A549 (cell line): Measurements from ENCODE around the gene SOD2. TPM values are rescaled to one million over a fixed set of nuclear protein-coding genes. Genes with fewer than 3 reads are reported as not detected.
"Not testable (repeated sequence)": the region's sequence is repeated elsewhere in the genome, so short reads cannot be mapped to it uniquely, and the experiment has no call there.

Source experiments
- ATAC-seq, 2 experiments: fragments of 200-7000 bp in 1 of 2; fragments of >200 bp in 1 of 2; cut with Nextera tagmentation in 1 of 2; cut with Tn5 transposase in 1 of 2; 3 replicates each; pipeline versions ENCODE4 v1.8.0 to v1.9.1; 2018 to 2020; ENCODE audit warnings: mild to moderate bottlenecking in 1 of 2, moderate library complexity in 1 of 2
- CTCF ChIA-PET: fragments of 300-600 bp; sonication (Branson Sonifier 250); formaldehyde crosslinking; extraction: SDS; loops from one replicate; lab custom pipeline; 2021; ENCODE audit warnings: antibody characterized with exemption, inconsistent platforms; lab: Yijun Ruan, JAX
- POLR2A ChIA-PET: fragments of 350-600 bp; formaldehyde crosslinking; extraction: SDS; loops from one replicate; lab custom pipeline; 2021; ENCODE audit warnings: antibody characterized with exemption, inconsistent platforms; lab: Yijun Ruan, JAX
- DNase-seq, 2 experiments: peaks; one replicate each; pipeline versions ENCODE4 v3.0.0 to v3.0.0-alpha.2; 2011 to 2016; ENCODE audit warnings: low read depth in 1 of 2, low spot score in 1 of 2
- FAIRE-seq: peaks from 2 replicates; lab custom pipeline; 2011; peaks lifted over from hg19 to GRCh38; lab: Jason Lieb, UNC
- H3K27ac ChIP-seq, 2 experiments: fragments of >200 bp; sonication (Bioruptor Twin); formaldehyde crosslinking; 3 replicates each; pipeline ENCODE4 v1.5.1; 2016 to 2017
- H3K4me1 ChIP-seq: fragments of >200 bp; sonication (Bioruptor Twin); formaldehyde crosslinking; 3 replicates; pipeline ENCODE4 v1.6.1; 2016
- H3K4me2 ChIP-seq: fragments of >200 bp; sonication (Bioruptor Twin); formaldehyde crosslinking; 3 replicates; pipeline ENCODE4 v1.6.1; 2016
- H3K4me3 ChIP-seq: fragments of >200 bp; sonication (Bioruptor Twin); formaldehyde crosslinking; 3 replicates; pipeline ENCODE4 v1.5.1; 2016
- H3K9me3 ChIP-seq: fragments of >200 bp; sonication (Bioruptor Twin); formaldehyde crosslinking; 3 replicates; pipeline ENCODE4 v1.6.1; 2016
- BHLHE40 ChIP-seq: IDR thresholded peaks from 2 replicates; pipeline ENCODE4 v1.6.1; 2012; ENCODE audit warnings: low read depth, low read length, inconsistent platforms
- EHF ChIP-seq: fragments of 250-450 bp; sonication (Bioruptor Pico); IDR thresholded peaks from 2 replicates; pipeline ENCODE4 v1.5.0; 2020; ENCODE audit warnings: mild to moderate bottlenecking
- ELK1 ChIP-seq: fragments of 150-350 bp; IDR thresholded peaks from 2 replicates; pipeline ENCODE4 v1.6.1; 2014; ENCODE audit warnings: low read depth, mild to moderate bottlenecking, low read length
- FOSL2 ChIP-seq, 2 experiments: fragments of 450-650 bp in 1 of 2; fragments of >200 bp in 1 of 2; sonication (Bioruptor Twin) in 1 of 2; formaldehyde crosslinking; IDR thresholded peaks; 2 replicates each; pipeline versions ENCODE4 v1.5.0 to v1.6.1; 2016 to 2020; ENCODE audit warnings: mild to moderate bottlenecking in 1 of 2, moderate library complexity in 1 of 2
- FOXS1 ChIP-seq: fragments of 250-450 bp; sonication (Bioruptor Pico); IDR thresholded peaks from 2 replicates; pipeline ENCODE4 v1.5.0; 2020; ENCODE audit warnings: mild to moderate bottlenecking, moderate library complexity
- HES2 ChIP-seq: fragments of >200 bp; sonication (Bioruptor Twin); formaldehyde crosslinking; IDR thresholded peaks from 2 replicates; pipeline ENCODE4 v1.6.1; 2016
- HOXA7 ChIP-seq: fragments of 250-450 bp; sonication (Bioruptor Pico); IDR thresholded peaks from 2 replicates; pipeline ENCODE4 v1.5.0; 2020; ENCODE audit warnings: mild to moderate bottlenecking, moderate library complexity
- HOXB13 ChIP-seq: fragments of 250-450 bp; sonication (Bioruptor Pico); IDR thresholded peaks from 2 replicates; pipeline ENCODE4 v1.5.0; 2020; ENCODE audit warnings: low read depth, mild to moderate bottlenecking, moderate library complexity
- KDM5A ChIP-seq: fragments of 200-600 bp; sonication (generic); IDR thresholded peaks from 2 replicates; pipeline ENCODE4 v1.6.1; 2016; ENCODE audit warnings: antibody characterized with exemption, mild to moderate bottlenecking
- MAFK ChIP-seq: fragments of 450-650 bp; IDR thresholded peaks from 2 replicates; pipeline ENCODE4 v1.6.1; 2014; ENCODE audit not compliant: partially characterized antibody
- MAZ ChIP-seq: fragments of 150-350 bp; IDR thresholded peaks from 2 replicates; pipeline ENCODE4 v1.6.1; 2014; ENCODE audit warnings: antibody characterized with exemption, low read depth, low read length, borderline replicate concordance
- PHF8 ChIP-seq: fragments of 200-600 bp; sonication (generic); IDR thresholded peaks from 2 replicates; pipeline ENCODE4 v1.6.1; 2016; ENCODE audit warnings: low read depth, mild to moderate bottlenecking, antibody characterized with exemption, moderate library complexity, borderline replicate concordance
- RAD21 ChIP-seq, 2 experiments: fragments of >200 bp in 1 of 2; sonication (Bioruptor Twin) in 1 of 2; formaldehyde crosslinking in 1 of 2; IDR thresholded peaks in 1 of 2; conservative IDR thresholded peaks in 1 of 2; 2 replicates in 1 of 2; 3 replicates in 1 of 2; pipeline ENCODE4 v1.6.1; 2012 to 2018; ENCODE audit warnings: inconsistent platforms in 1 of 2
- RARB ChIP-seq: fragments of 250-450 bp; sonication (Bioruptor Pico); IDR thresholded peaks from 2 replicates; pipeline ENCODE4 v1.8.0; 2021; ENCODE audit warnings: mild to moderate bottlenecking, moderate library complexity
- REST ChIP-seq: fragments of 200-600 bp; sonication (generic); IDR thresholded peaks from 2 replicates; pipeline ENCODE4 v1.6.1; 2016; ENCODE audit warnings: antibody characterized with exemption, mild to moderate bottlenecking, moderate library complexity
- RNF2 ChIP-seq: fragments of 200-600 bp; sonication (generic); IDR thresholded peaks from 2 replicates; pipeline ENCODE4 v1.6.1; 2016; ENCODE audit warnings: low read depth, mild to moderate bottlenecking, antibody characterized with exemption, moderate library complexity, borderline replicate concordance
- SREBF2 ChIP-seq: fragments of 450-650 bp; IDR thresholded peaks from 2 replicates; pipeline ENCODE4 v1.6.1; 2014; ENCODE audit warnings: mild to moderate bottlenecking, moderate library complexity
- TP53 ChIP-seq: fragments of 250-450 bp; sonication (Bioruptor Pico); IDR thresholded peaks from 2 replicates; pipeline ENCODE4 v1.5.0; 2021; ENCODE audit warnings: mild to moderate bottlenecking, moderate library complexity
- ZC3H11A ChIP-seq: fragments of 450-650 bp; IDR thresholded peaks from 2 replicates; pipeline ENCODE4 v1.6.1; 2014; ENCODE audit warnings: antibody characterized with exemption, mild to moderate bottlenecking
- ZFP36 ChIP-seq: fragments of 450-650 bp; IDR thresholded peaks from 2 replicates; pipeline ENCODE4 v1.6.1; 2014; ENCODE audit warnings: borderline replicate concordance; ENCODE audit not compliant: partially characterized antibody
- WGBS: methylation state at CpG from one replicate; pipeline ENCODE4 v1.1.6; 2017; ENCODE audit errors: missing lambda C conversion rate; 5-methylcytosine and 5-hydroxymethylcytosine counted together
- polyA plus RNA-seq, 4 experiments: library from polyadenylated mRNA; depleted of rRNA in 3 of 4; stranded (reverse); fragments of >200 nt; fragmentation: RNase III in 1 of 4; extraction: RNeasy Plus Mini Kit Qiagen cat#74134 plus additional on column Dnase treatment in 1 of 4; gene quantifications; 2 replicates in 3 of 4; 3 replicates in 1 of 4; pipeline ENCODE4 v1.2.3, GENCODE V29; 2011 to 2017

SOD2 gene
- polyA plus RNA-seq, 2 of the 4 experiments (the other 2 are of a cell fraction) = 34.8 to 81.0 TPM

- DNase-seq, H3K27ac ChIP-seq, H3K4me1 ChIP-seq, H3K9me3 ChIP-seq, POLR2A ChIA-PET, FAIRE-seq, CTCF ChIA-PET, ATAC-seq, H3K4me2 ChIP-seq, H3K4me3 ChIP-seq: not testable (repeated sequence)
- 75% methylated on average over 1 of the region's 1 CpG for WGBS
Measured at GRCh38 chr6:159661977-159662376, 31.1 kb downstream of the SOD2 start.

- Histone ChIP-seq H3K4me1 (no peaks in the 10 kb centered on the region), H3K4me3 (no peak overlapping the region), H3K9me3 (no peaks in the 10 kb centered on the region), H3K27ac (no peak overlapping the region), H3K4me2 (no peak overlapping the region)
- CTCF ChIA-PET = interaction anchor here (0.9 to 3.0 kb wide), 27 partner anchors 9 to 647 kb away, joined by 3 to 31 read pairs (median 5); no protein-coding TSS in a partner anchor
- no peak for ATAC-seq
- DNase-seq = no peak
- 71% methylated on average over 7 of the region's 9 CpGs for WGBS
- no peak for FAIRE-seq
- TF ChIP-seq FOSL2 (IDR thresholded peaks at IDR 0.05) (no peak), FOSL2 (CRISPR knock-in tag; IDR thresholded peaks at IDR 0.05) (no peak), MAFK (no peak), REST (no peak), HOXB13 (CRISPR knock-in tag) (no peak), ZC3H11A (no peak), BHLHE40 (no peak), HOXA7 (no peak), PHF8 (no peak), FOXS1 (CRISPR knock-in tag) (no peak), SREBF2 (no peak), EHF (no peak), ZFP36 (no peak), TP53 (CRISPR knock-in tag) (no peak), MAZ (no peak), KDM5A (no peak), HES2 (no peak), RAD21 (conservative IDR thresholded peaks at IDR 0.05 in 1 of 2, IDR thresholded peaks at IDR 0.05 in 1 of 2) (no peak), RARB (no peak), RNF2 (no peak), ELK1 (no peak)
- POLR2A ChIA-PET = no interaction called here
Measured at GRCh38 chr6:159655409-159655988, 37.5 kb downstream of the SOD2 start.
